Stimulated activated CD4-positive, alpha-beta T cell treated with anti-CD3 and anti-CD28 coated beads, Interleukin-15, amount 100 ng/mL, for 1 hour (primary cell): ENCODE results near the gene CDH7.

ENCODE experiments used
- DNase-seq, 2 donors: peaks; one replicate each; pipeline ENCODE4 v3.0.0-alpha.2; 2020; ENCODE audit warnings: low read depth in 1 of 2, low spot score in 1 of 2

The CDH7 gene

GRCh38 chr18:65750389-65751154 lies at the start of gene CDH7:
CDH7 (plus strand) TSS chr18:65751012; CDS start chr18:65762843, 11,831 bp downstream.
- no peak for DNase-seq

GRCh38 chr18:65704046-65704445 lies 46.8 kb upstream of the CDH7 start:
- DNase-seq = no peak

- DNase-seq = no peak
Observed at GRCh38 chr18:65706646-65707045, 44.2 kb upstream of the CDH7 start.

GRCh38 chr18:65711493-65711892 lies 39.3 kb upstream of the CDH7 start:
- no peak for DNase-seq

GRCh38 chr18:65721619-65722018 lies 29.2 kb upstream of the CDH7 start:
- DNase-seq = no peak

GRCh38 chr18:65725251-65726050 lies 25.4 kb upstream of the CDH7 start:
- DNase-seq = no peak

GRCh38 chr18:65735155-65735554 lies 15.7 kb upstream of the CDH7 start:
- DNase-seq = no peak

- no peak for DNase-seq
Observed at GRCh38 chr18:65737471-65737955, 13.3 kb upstream of the CDH7 start.

GRCh38 chr18:65746936-65747335 lies 3.9 kb upstream of the CDH7 start:
- DNase-seq = no peak

GRCh38 chr18:65748321-65748720 lies 2.5 kb upstream of the CDH7 start:
- no peak for DNase-seq

GRCh38 chr18:65749841-65750240 lies 971 bp upstream of the CDH7 start:
- no peak for DNase-seq

GRCh38 chr18:65751155-65752085 lies 608 bp downstream of the CDH7 start:
- no peak for DNase-seq

- DNase-seq = no peak
Observed at GRCh38 chr18:65752625-65753325, 2.0 kb downstream of the CDH7 start.

GRCh38 chr18:65753520-65753919 lies 2.7 kb downstream of the CDH7 start:
- no peak for DNase-seq

GRCh38 chr18:65754121-65754520 lies 3.3 kb downstream of the CDH7 start:
- no peak for DNase-seq

GRCh38 chr18:65755616-65756015 lies 4.8 kb downstream of the CDH7 start:
- no peak for DNase-seq

- no peak for DNase-seq
Observed at GRCh38 chr18:65760457-65760856, 9.6 kb downstream of the CDH7 start.

- no peak for DNase-seq
Observed at GRCh38 chr18:65761636-65762295, 11.0 kb downstream of the CDH7 start.

GRCh38 chr18:65762556-65762955 lies 11.7 kb downstream of the CDH7 start:
- DNase-seq = no peak

GRCh38 chr18:65767406-65767805 lies 16.6 kb downstream of the CDH7 start:
- DNase-seq = no peak
